ENCODE results near the gene ABRAXAS1.

ABRAXAS1 gene

GRCh38 chr4:83454686-83455085, 30.2 kb downstream of the ABRAXAS1 start:
- no peak for DNase-seq (ENCODE audit: low read depth, low spot score)

- no peak for DNase-seq (ENCODE audit: low read depth, low spot score)
Observed at GRCh38 chr4:83449009-83449408, 35.9 kb downstream of the ABRAXAS1 start.

GRCh38 chr4:83440899-83441298, 44.0 kb downstream of the ABRAXAS1 start:
- DNase-seq (ENCODE audit: low read depth, low spot score) = no peak

GRCh38 chr4:83440148-83440814, 44.6 kb downstream of the ABRAXAS1 start:
- no peak for DNase-seq (ENCODE audit: low read depth, low spot score)

GRCh38 chr4:83438719-83439118, 46.2 kb downstream of the ABRAXAS1 start:
- DNase-seq (ENCODE audit: low read depth, low spot score) = no peak

- no peak for DNase-seq (ENCODE audit: low read depth, low spot score)
Observed at GRCh38 chr4:83436680-83437079, 48.2 kb downstream of the ABRAXAS1 start.

- no peak for DNase-seq (ENCODE audit: low read depth, low spot score)
Observed at GRCh38 chr4:83431200-83431599, 53.7 kb downstream of the ABRAXAS1 start.

- no peak for DNase-seq (ENCODE audit: low read depth, low spot score)
Observed at GRCh38 chr4:83418211-83418610, 66.7 kb downstream of the ABRAXAS1 start.

DNA sequence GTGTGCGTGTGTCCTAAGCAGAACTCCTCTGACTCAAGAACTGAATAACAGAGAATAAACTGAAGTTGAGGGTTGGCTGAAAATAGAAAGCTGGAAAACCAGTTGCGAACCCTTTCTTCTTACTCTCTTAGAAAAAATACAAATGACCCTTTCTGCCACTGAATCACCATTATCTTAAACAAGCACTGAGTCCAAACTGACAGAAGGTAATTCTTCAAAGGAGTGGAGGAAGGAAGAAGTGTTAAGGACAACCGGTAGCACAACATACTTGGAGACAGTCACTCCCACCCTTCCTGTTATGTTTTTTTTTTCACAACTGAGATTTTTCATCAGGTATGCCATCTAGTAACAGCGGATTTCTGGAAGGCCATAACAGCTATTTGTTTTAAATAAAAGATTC, 67.3 kb downstream of the ABRAXAS1 start:
- DNase-seq (ENCODE audit: low read depth, low spot score) = no peak

DNA sequence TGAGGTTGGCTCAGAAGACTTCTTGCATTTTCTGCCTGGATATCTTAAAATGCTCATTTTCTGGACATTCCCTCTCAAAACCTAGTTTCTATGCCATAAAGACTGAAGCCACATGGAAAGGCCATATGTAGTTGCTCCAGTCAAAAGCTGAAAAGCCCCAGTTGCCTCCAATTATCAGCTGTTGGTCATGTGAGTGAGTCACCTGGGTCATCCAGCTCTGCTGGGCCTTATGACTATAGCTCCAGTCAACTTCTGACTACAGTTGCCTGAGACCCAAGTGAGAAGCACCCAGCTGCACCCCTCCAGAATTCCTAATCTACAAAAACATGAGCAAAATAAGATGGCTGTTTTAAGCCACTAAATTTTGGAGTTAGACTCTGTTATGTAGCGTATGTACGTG, 71.2 kb downstream of the ABRAXAS1 start:
- no peak for DNase-seq (ENCODE audit: low read depth, low spot score)

Measured in activated naive CD8-positive, alpha-beta T cell treated with anti-CD3 and anti-CD28 coated beads, Interleukin-2, amount 50 U/mL, for 16 hours (primary cell).